Right lobe of liver (tissue), 6 donors: ENCODE data around the gene KBTBD12. TPM values are rescaled to one million over a fixed set of nuclear protein-coding genes. Genes with fewer than 3 reads are reported as not detected.

Experiments
- ATAC-seq, 4 donors: fragments of 200-7000 bp; cut with Tn5 transposase; one replicate each; pipeline ENCODE4 v1.9.1; 2020; ENCODE audit warnings: mild to moderate bottlenecking in 4 of 4, moderate library complexity in 4 of 4
- DNase-seq, 3 donors: peaks; one replicate each; pipeline ENCODE4 v3.0.0-alpha.2; 2020
- H3K27ac ChIP-seq, 3 donors: fragments of 200-600 bp; one replicate each; pipeline ENCODE4 v1.8.0; 2022
- H3K27me3 ChIP-seq, 2 donors: fragments of 200-600 bp; one replicate each; pipeline ENCODE4 v1.8.0; 2022
- H3K36me3 ChIP-seq, 4 donors: fragments of 200-600 bp; sonication (generic) in 1 of 4; one replicate each; pipeline versions ENCODE4 v1.5.1 to v1.8.0; 2017 to 2022; ENCODE audit warnings: control low read depth in 1 of 4
- H3K4me1 ChIP-seq, 4 donors: fragments of 200-600 bp; sonication (generic) in 1 of 4; one replicate each; pipeline versions ENCODE4 v1.5.1 to v1.8.0; 2017 to 2022; ENCODE audit warnings: control low read depth in 1 of 4
- H3K4me3 ChIP-seq, 3 donors: fragments of 200-600 bp; one replicate each; pipeline ENCODE4 v1.8.0; 2022
- H3K9me3 ChIP-seq, 4 donors: fragments of 200-600 bp; sonication (generic) in 1 of 4; one replicate each; pipeline versions ENCODE4 v1.5.1 to v1.8.0; 2017 to 2022; ENCODE audit warnings: control low read depth in 1 of 4
- POLR2A ChIP-seq: fragments of 450-650 bp; IDR thresholded peaks from one replicate; pipeline ENCODE4 v1.6.1; 2017; ENCODE audit warnings: antibody characterized with exemption, mild to moderate bottlenecking
- WGBS: methylation state at CpG from one replicate; pipeline ENCODE4 v1.1.6; 2018; ENCODE audit warnings: low coverage, low lambda C conversion rate; ENCODE audit not compliant: insufficient coverage; ENCODE audit errors: missing lambda C conversion rate; 5-methylcytosine and 5-hydroxymethylcytosine counted together
- intact Hi-C, 2 donors: fragments of 100-400 bp; cut with DNase I; formaldehyde crosslinking; loops; one replicate each; pipeline versions ENCODE4 v1.11.2 to v1.14.1; 2022
- total RNA-seq, 6 experiments: library from RNA; depleted of rRNA in 2 of 6; stranded (reverse); fragments of >200 nt in 2 of 6; fragmentation: NEBNext Ultra II Directional in 3 of 6; extraction: Animal tissue kit (Norgen Biotek cat#: 25700) in 3 of 6; gene quantifications; one replicate each; pipeline versions ENCODE4 v1.1.0 to v1.2.4, GENCODE V29; 2016 to 2023
- TF ChIP-seq, protein P1 (sequence below), 4 donors: fragments of 200-600 bp in 3 of 4; fragments of 450-650 bp in 1 of 4; IDR thresholded peaks; one replicate each; pipeline versions ENCODE4 v1.5.1 to v1.8.0; 2016 to 2022; ENCODE audit warnings: antibody characterized with exemption in 4 of 4, mild to moderate bottlenecking in 2 of 4
- donor health status: DM: no; HTN: yes; CAD: no.
- donor health status: DM: no; HTN: no; CAD: no.
- donor health status: DM: no; HTN: no; CAD: no.
- donor health status: DM: no; HTN: yes; CAD: no.
- donor health status: DM: no; HTN: yes; CAD: no.

Gene KBTBD12
- total RNA-seq, 6 experiments from 2014 or later: 0.22 TPM; not detected in 5

GRCh38 chr3:127981097-127981496 is 66.1 kb downstream of the KBTBD12 start:
- Histone ChIP-seq H3K27ac (no peak overlapping the region), H3K4me3 (no peak overlapping the region), H3K36me3 (no peaks in the 10 kb centered on the region), H3K9me3 (no peaks in the 10 kb centered on the region), H3K4me1 (no peaks in the 10 kb centered on the region), H3K27me3 (no peaks in the 10 kb centered on the region)
- ATAC-seq: no peak
- TF ChIP-seq, protein P1, sequence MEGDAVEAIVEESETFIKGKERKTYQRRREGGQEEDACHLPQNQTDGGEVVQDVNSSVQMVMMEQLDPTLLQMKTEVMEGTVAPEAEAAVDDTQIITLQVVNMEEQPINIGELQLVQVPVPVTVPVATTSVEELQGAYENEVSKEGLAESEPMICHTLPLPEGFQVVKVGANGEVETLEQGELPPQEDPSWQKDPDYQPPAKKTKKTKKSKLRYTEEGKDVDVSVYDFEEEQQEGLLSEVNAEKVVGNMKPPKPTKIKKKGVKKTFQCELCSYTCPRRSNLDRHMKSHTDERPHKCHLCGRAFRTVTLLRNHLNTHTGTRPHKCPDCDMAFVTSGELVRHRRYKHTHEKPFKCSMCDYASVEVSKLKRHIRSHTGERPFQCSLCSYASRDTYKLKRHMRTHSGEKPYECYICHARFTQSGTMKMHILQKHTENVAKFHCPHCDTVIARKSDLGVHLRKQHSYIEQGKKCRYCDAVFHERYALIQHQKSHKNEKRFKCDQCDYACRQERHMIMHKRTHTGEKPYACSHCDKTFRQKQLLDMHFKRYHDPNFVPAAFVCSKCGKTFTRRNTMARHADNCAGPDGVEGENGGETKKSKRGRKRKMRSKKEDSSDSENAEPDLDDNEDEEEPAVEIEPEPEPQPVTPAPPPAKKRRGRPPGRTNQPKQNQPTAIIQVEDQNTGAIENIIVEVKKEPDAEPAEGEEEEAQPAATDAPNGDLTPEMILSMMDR (IDR thresholded peaks at IDR 0.05): no peak
- TF ChIP-seq POLR2A: no peak
- no peak for DNase-seq
- intact Hi-C loops: no loop called here

DNA sequence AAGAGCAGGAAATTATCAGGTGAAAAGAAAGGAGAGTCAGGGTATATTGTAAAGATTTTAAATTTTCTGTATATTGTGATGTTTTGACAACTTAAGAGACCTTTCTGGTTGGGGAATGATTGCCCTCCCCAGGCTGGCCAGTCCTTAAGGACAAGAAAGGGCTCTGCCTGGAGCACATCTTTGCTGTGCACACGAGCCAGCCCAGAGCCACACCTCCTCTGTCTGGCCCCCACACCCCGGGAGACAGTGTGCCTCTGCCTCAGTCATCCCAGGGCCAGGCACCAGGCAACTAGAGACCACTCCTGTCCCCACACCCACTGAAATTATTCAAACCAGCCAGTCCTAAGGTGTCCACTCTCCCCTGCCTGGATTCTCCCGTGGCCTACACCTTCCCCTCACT is 67.1 kb downstream of the KBTBD12 start:
- ATAC-seq: no peak

GRCh38 chr3:127984241-127984975 is 69.4 kb downstream of the KBTBD12 start:
- no peaks in the 10 kb centered on the region for H3K36me3 ChIP-seq
- H3K4me3 ChIP-seq: no peak overlapping the region
- H3K27ac ChIP-seq: no peak overlapping the region
- no peaks in the 10 kb centered on the region for H3K9me3 ChIP-seq
- no peak for ATAC-seq
- WGBS: 80% methylated on average over 3 of the region's 8 CpGs
- TF ChIP-seq, protein P1 (IDR thresholded peaks at IDR 0.05): no peak
- no peak for TF ChIP-seq POLR2A
- peaks cover 0 to 15% (median 6%) of the 10 kb centered on the region in 4 donors for H3K4me1 ChIP-seq
- no peak for DNase-seq
- intact Hi-C loops: no loop called here
- no peaks in the 10 kb centered on the region for H3K27me3 ChIP-seq

More for the DNA sequence above, 67.1 kb downstream of the KBTBD12 start:
- Histone ChIP-seq H3K9me3 (no peaks in the 10 kb centered on the region), H3K4me1 (peaks cover 0 to 6% (median 3%) of the 10 kb centered on the region in 4 donors), H3K36me3 (no peaks in the 10 kb centered on the region), H3K27ac (no peak overlapping the region), H3K4me3 (no peak overlapping the region), H3K27me3 (no peaks in the 10 kb centered on the region)
- intact Hi-C loops: no loop called here
- no peak for DNase-seq
- WGBS: no CpG with 5 or more reads among the region's 3 CpGs
- no peak for TF ChIP-seq POLR2A
- TF ChIP-seq, protein P1 (IDR thresholded peaks at IDR 0.05): no peak

DNA sequence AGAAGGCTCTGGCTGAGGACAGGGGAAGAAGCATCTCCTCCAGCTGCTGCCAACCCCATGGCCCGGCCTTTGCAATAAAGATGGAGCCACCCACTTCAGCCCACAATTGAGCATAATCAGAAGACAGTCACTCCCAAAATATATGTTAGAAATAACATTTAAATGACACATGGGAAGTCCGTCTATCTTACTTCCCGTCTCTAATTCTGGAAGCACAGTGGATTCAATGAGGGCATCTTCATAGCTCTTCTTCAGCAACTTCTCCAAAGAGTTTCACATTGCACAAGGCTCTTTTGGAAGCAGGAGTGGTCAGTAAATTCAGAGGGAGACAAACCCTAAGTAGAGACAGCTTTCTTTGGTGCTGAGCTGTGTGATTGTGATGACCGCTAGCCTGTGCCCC is 70.2 kb downstream of the KBTBD12 start:
- no peak for ATAC-seq
- WGBS: 100% methylated on average over 3 of the region's 4 CpGs
- no peak for TF ChIP-seq POLR2A
- TF ChIP-seq, protein P1 (IDR thresholded peaks at IDR 0.05): no peak
- no peaks in the 10 kb centered on the region for H3K36me3 ChIP-seq
- intact Hi-C loops: no loop called here
- H3K4me1 ChIP-seq: peaks cover 0 to 15% (median 6%) of the 10 kb centered on the region in 4 donors
- H3K4me3 ChIP-seq: no peak overlapping the region
- no peaks in the 10 kb centered on the region for H3K27me3 ChIP-seq
- H3K27ac ChIP-seq: no peak overlapping the region
- no peaks in the 10 kb centered on the region for H3K9me3 ChIP-seq
- no peak for DNase-seq
